K562 (cell line): Measurements from ENCODE around the gene CRELD2. TPM values are rescaled to one million over a fixed set of nuclear protein-coding genes. Genes with fewer than 3 reads are reported as not detected.

Experiments
- HLTF ChIP-seq: fragments of 450-650 bp; IDR thresholded peaks from 2 replicates; pipeline ENCODE4 v1.6.1; 2016
- HMGN3 ChIP-seq: IDR thresholded peaks from 2 replicates; pipeline ENCODE4 v1.6.1; 2011; ENCODE audit warnings: borderline replicate concordance, low read depth, mild to moderate bottlenecking, mixed read lengths, low read length; ENCODE audit not compliant: insufficient read length; ENCODE audit errors: extremely low read depth
- JUNB ChIP-seq: fragments of 450-650 bp; formaldehyde crosslinking; conservative IDR thresholded peaks from 2 replicates; pipeline ENCODE4 v1.4.0; 2020; ENCODE audit warnings: mild to moderate bottlenecking
- KAT8 ChIP-seq: fragments of 450-650 bp; IDR thresholded peaks from 2 replicates; pipeline ENCODE4 v1.6.1; 2016; ENCODE audit warnings: low read depth, mild to moderate bottlenecking
- KDM1A ChIP-seq, 2 experiments: fragments of 450-650 bp; IDR thresholded peaks; 2 replicates each; pipeline ENCODE4 v1.6.1; 2016; ENCODE audit warnings: mild to moderate bottlenecking in 2 of 2
- NCOA4 ChIP-seq: fragments of 450-650 bp; IDR thresholded peaks from 2 replicates; pipeline ENCODE4 v1.6.1; 2018; ENCODE audit warnings: mild to moderate bottlenecking; ENCODE audit not compliant: partially characterized antibody
- NR2C1 ChIP-seq, 2 experiments: fragments of 450-650 bp; IDR thresholded peaks; 2 replicates each; pipeline ENCODE4 v1.6.1; 2017; ENCODE audit warnings: mild to moderate bottlenecking in 2 of 2, antibody characterized with exemption in 1 of 2, inconsistent platforms in 1 of 2, missing compliant biosample characterization in 1 of 2, missing genetic modification characterization in 1 of 2
- NR2C2 ChIP-seq, 2 experiments: fragments of 200-800 bp in 1 of 2; sonication (Bioruptor generic) in 1 of 2; sonication (generic) in 1 of 2; formaldehyde crosslinking in 1 of 2; IDR thresholded peaks; 2 replicates each; pipeline versions ENCODE4 v1.6.1 to v1.8.0; 2016 to 2022; ENCODE audit warnings: mild to moderate bottlenecking in 1 of 2, missing compliant biosample characterization in 1 of 2, missing genetic modification characterization in 1 of 2, missing genetic modification reagents in 1 of 2
- NR2F6 ChIP-seq: fragments of 450-650 bp; formaldehyde crosslinking; IDR thresholded peaks from 2 replicates; pipeline ENCODE4 v1.4.0; 2020; ENCODE audit warnings: mild to moderate bottlenecking
- NR4A1 ChIP-seq, 2 experiments: fragments of 250-450 bp in 1 of 2; fragments of 450-650 bp in 1 of 2; sonication (Bioruptor Pico) in 1 of 2; IDR thresholded peaks; 2 replicates each; pipeline versions ENCODE4 v1.4.0 to v1.6.1; 2016 to 2020; ENCODE audit warnings: mild to moderate bottlenecking in 2 of 2, missing compliant biosample characterization in 1 of 2, missing genetic modification characterization in 1 of 2, moderate library complexity in 1 of 2
- POU5F1 ChIP-seq: fragments of 150-350 bp; IDR thresholded peaks from 2 replicates; pipeline ENCODE4 v1.6.1; 2014; ENCODE audit warnings: borderline replicate concordance, low read length, low read depth, mild to moderate bottlenecking; ENCODE audit not compliant: partially characterized antibody
- RNF2 ChIP-seq: sonication (generic); IDR thresholded peaks from 2 replicates; pipeline ENCODE4 v1.6.1; 2016
- RNF219 ChIP-seq: fragments of 250-450 bp; sonication (Bioruptor Pico); IDR thresholded peaks from 2 replicates; pipeline ENCODE4 v1.5.0; 2022; ENCODE audit warnings: mild to moderate bottlenecking
- ZBTB7A ChIP-seq: IDR thresholded peaks from 2 replicates; pipeline ENCODE4 v1.6.1; 2011; ENCODE audit warnings: low read depth, mild to moderate bottlenecking, low read length, moderate library complexity, borderline replicate concordance; ENCODE audit not compliant: control insufficient read depth
- ZBTB8A ChIP-seq: fragments of 450-650 bp; IDR thresholded peaks from 2 replicates; pipeline ENCODE4 v1.6.1; 2018; ENCODE audit warnings: mild to moderate bottlenecking, moderate library complexity; ENCODE audit not compliant: partially characterized antibody
- ZNF277 ChIP-seq: fragments of 250-450 bp; sonication (Bioruptor Pico); IDR thresholded peaks from 2 replicates; pipeline ENCODE4 v1.8.0; 2022; ENCODE audit warnings: inconsistent platforms, mild to moderate bottlenecking, moderate library complexity, borderline replicate concordance
- ZNF395 ChIP-seq: fragments of 200-800 bp; sonication (Bioruptor generic); IDR thresholded peaks from 2 replicates; pipeline ENCODE4 v1.6.1; 2017; ENCODE audit warnings: missing genetic modification characterization, missing compliant biosample characterization
- ZNF740 ChIP-seq, 3 experiments: fragments of 200-800 bp in 1 of 3; sonication (Bioruptor generic) in 1 of 3; sonication (generic) in 1 of 3; formaldehyde crosslinking in 1 of 3; IDR thresholded peaks; 2 replicates each; pipeline versions ENCODE4 v1.6.1 to v1.8.0; 2016 to 2022; ENCODE audit warnings: mild to moderate bottlenecking in 2 of 3, missing compliant biosample characterization in 2 of 3, missing genetic modification characterization in 2 of 3, missing genetic modification reagents in 1 of 3
- ZNF778 ChIP-seq: fragments of 450-650 bp; formaldehyde crosslinking; IDR thresholded peaks from 2 replicates; pipeline ENCODE4 v1.4.0; 2020; ENCODE audit warnings: mild to moderate bottlenecking, moderate library complexity
- polyA plus RNA-seq, 8 experiments: library from polyadenylated mRNA; depleted of rRNA in 4 of 8; stranded (reverse) in 5 of 8; unstranded in 3 of 8; fragments of >200 nt; fragmentation: Nextera tagmentation in 2 of 8; fragmentation: Illumina TruSeq in 1 of 8; extraction: Ambion mirVana in 2 of 8; extraction: Trizol in 1 of 8; gene quantifications; 2 replicates each; pipeline versions ENCODE4 v1.2.1 to v1.2.3, GENCODE V29; 2011 to 2014; ENCODE audit warnings: inconsistent platforms in 1 of 8, missing spikeins in 1 of 8
- total RNA-seq, 7 experiments: library from RNA; depleted of rRNA in 6 of 7; stranded (reverse); fragments of >200 nt in 6 of 7; fragmentation: Illumina TruSeq in 2 of 7; extraction: Trizol in 2 of 7; gene quantifications; 2 replicates each; pipeline versions ENCODE4 v1.2.1 to v1.2.3, GENCODE V29; 2011 to 2021; ENCODE audit warnings: low replicate concordance in 1 of 7

The CRELD2 gene
- total and polyA plus RNA-seq, 9 of the 15 experiments (the other 6 are each of a cell fraction or from before 2014, with no cell fraction given): 0.96 to 25.3 (median 8.8) TPM

GRCh38 chr22:49936018-49936972, 17.9 kb downstream of the CRELD2 start (continued):
- TF ChIP-seq ZNF395 (CRISPR knock-in tag) (no peak), NR2F6 (CRISPR knock-in tag) (no peak), HMGN3 (peak; percentile 89), ZNF778 (no peak), RNF219 (CRISPR knock-in tag) (no peak), ZBTB7A (peak; percentile 96), HLTF (no peak), NCOA4 (no peak), ZNF740 (CRISPR knock-in tag; IDR thresholded peaks at IDR 0.05) (peak; percentile 54; the same call in 1 of the 2 replicates), ZNF740 (tag; IDR thresholded peaks at IDR 0.05) (peak in 1 of 2 experiments; percentile 53; a peak in 1 of 4 replicates), KDM1A (IDR thresholded peaks at IDR 0.05) (0 out of 4 replicates have a peak, but pooled peaks of 1 of the 2 experiments have one; percentile 12), ZNF277 (CRISPR knock-in tag) (no peak), RNF2 (0 out of 2 replicates have a peak, but pooled peaks have one; percentile 40), NR2C2 (CRISPR knock-in tag; IDR thresholded peaks at IDR 0.05) (no peak), NR2C2 (tag; IDR thresholded peaks at IDR 0.05) (peak; percentile 73), POU5F1 (no peak), ZBTB8A (no peak), NR2C1 (IDR thresholded peaks at IDR 0.05) (no peak), NR2C1 (tag; IDR thresholded peaks at IDR 0.05) (0 out of 2 replicates have a peak, but pooled peaks have one; percentile 17), NR4A1 (CRISPR knock-in tag; IDR thresholded peaks at IDR 0.05) (no peak), NR4A1 (tag; IDR thresholded peaks at IDR 0.05) (no peak), KAT8 (no peak), JUNB (no peak)
